Keratinocyte (primary cell): ENCODE results near the gene ELOB. TPM values are rescaled to one million over a fixed set of nuclear protein-coding genes. Genes with fewer than 3 reads are reported as not detected.

Experiments
- DNase-seq: peaks from one replicate; pipeline ENCODE4 v3.0.0-alpha.2; 2011; ENCODE audit warnings: low read depth, missing footprints, low spot score
- FAIRE-seq: peaks from 2 replicates; lab custom pipeline; 2011; peaks lifted over from hg19 to GRCh38; lab: Jason Lieb, UNC
- H2AFZ ChIP-seq: 2 replicates; pipeline ENCODE4 v1.6.0; 2012; ENCODE audit warnings: low read length, control low read depth, inconsistent platforms; ENCODE audit not compliant: control insufficient read depth
- H3K27ac ChIP-seq: 2 replicates; pipeline ENCODE4 v1.5.1; 2011; ENCODE audit warnings: low read length; ENCODE audit not compliant: control insufficient read depth, insufficient read depth
- H3K27me3 ChIP-seq: 3 replicates; pipeline ENCODE4 v1.6.0; 2011; ENCODE audit warnings: low read length; ENCODE audit not compliant: control insufficient read depth, insufficient read depth; ENCODE audit errors: extremely low read depth
- H3K36me3 ChIP-seq, 2 experiments: 2 replicates in 1 of 2; 3 replicates in 1 of 2; pipeline ENCODE4 v1.5.1; 2011; ENCODE audit warnings: low read length in 2 of 2, mild to moderate bottlenecking in 1 of 2; ENCODE audit not compliant: control insufficient read depth in 2 of 2, insufficient read depth in 2 of 2; ENCODE audit errors: extremely low read depth in 1 of 2
- H3K4me1 ChIP-seq: 3 replicates; pipeline ENCODE4 v1.5.1; 2011; ENCODE audit warnings: low read length; ENCODE audit not compliant: control insufficient read depth, insufficient read depth; ENCODE audit errors: extremely low read depth
- H3K4me2 ChIP-seq: 3 replicates; pipeline ENCODE4 v1.6.0; 2011; ENCODE audit warnings: low read depth, low read length; ENCODE audit not compliant: control insufficient read depth, insufficient read depth; ENCODE audit errors: extremely low read depth
- H3K4me3 ChIP-seq, 3 experiments: fragments of 200-600 bp in 1 of 3; sonication (generic) in 1 of 3; 2 replicates in 2 of 3; 3 replicates in 1 of 3; pipeline ENCODE4 v1.5.1; 2011 to 2016; ENCODE audit warnings: low read length in 3 of 3, mild to moderate bottlenecking in 3 of 3, control low read depth in 2 of 3, inconsistent platforms in 1 of 3, low read depth in 1 of 3, mixed read lengths in 1 of 3, mixed run types in 1 of 3, moderate library complexity in 1 of 3; ENCODE audit not compliant: control insufficient read depth in 2 of 3, insufficient read depth in 2 of 3; ENCODE audit errors: extremely low read depth in 1 of 3
- H3K79me2 ChIP-seq: 2 replicates; pipeline ENCODE4 v1.6.0; 2012; ENCODE audit warnings: low read length; ENCODE audit not compliant: control insufficient read depth, insufficient read depth
- H3K9ac ChIP-seq: 3 replicates; pipeline ENCODE4 v1.6.0; 2011; ENCODE audit warnings: low read length; ENCODE audit not compliant: control insufficient read depth, insufficient read depth; ENCODE audit errors: extremely low read depth
- H3K9me1 ChIP-seq: 3 replicates; pipeline ENCODE4 v1.6.0; 2011; ENCODE audit warnings: low read length; ENCODE audit not compliant: control insufficient read depth, insufficient read depth; ENCODE audit errors: extremely low read depth
- H3K9me3 ChIP-seq: 2 replicates; pipeline ENCODE4 v1.5.1; 2012; ENCODE audit warnings: low read depth, low read length; ENCODE audit not compliant: control insufficient read depth
- H4K20me1 ChIP-seq: 3 replicates; pipeline ENCODE4 v1.6.0; 2011; ENCODE audit warnings: low read length; ENCODE audit not compliant: control insufficient read depth, insufficient read depth; ENCODE audit errors: extremely low read depth
- CTCF ChIP-seq, 3 experiments: IDR thresholded peaks in 1 of 3; conservative IDR thresholded peaks in 1 of 3; optimal IDR thresholded peaks in 1 of 3; 2 replicates in 2 of 3; 3 replicates in 1 of 3; pipeline versions ENCODE3 to v1.5.1; 2011; ENCODE audit warnings: low read length in 3 of 3, mild to moderate bottlenecking in 3 of 3, moderate library complexity in 2 of 3, control low read depth in 1 of 3, inconsistent platforms in 1 of 3; ENCODE audit not compliant: insufficient read depth in 2 of 3; ENCODE audit errors: extremely low read depth in 1 of 3
- EZH2 ChIP-seq: IDR thresholded peaks from one replicate; pipeline ENCODE4 v1.6.1; 2012; ENCODE audit warnings: inconsistent platforms, mild to moderate bottlenecking, low read length, moderate library complexity
- dilution Hi-C: fragments of 300-500 bp; cut with MboI; formaldehyde crosslinking; loops from one replicate; pipeline ENCODE4 v1.7.0; 2020; ENCODE audit warnings: low sequenced_read_pairs; ENCODE audit not compliant: extremely low pct_ligation_motif_present
- polyA minus RNA-seq, 3 experiments: library from RNA; depleted of rRNA, polyadenylated mRNA; stranded (reverse); fragments of >200 nt; gene quantifications; 1 replicate in 1 of 3; 2 replicates in 1 of 3; 3 replicates in 1 of 3; pipeline ENCODE4 v1.2.3, GENCODE V29; 2011
- polyA plus RNA-seq, 5 experiments: library from polyadenylated mRNA; depleted of rRNA in 3 of 5; stranded (reverse) in 3 of 5; stranded (forward) in 1 of 5; unstranded in 1 of 5; fragments of >200 nt; gene quantifications; 1 replicate in 1 of 5; 2 replicates in 3 of 5; 3 replicates in 1 of 5; pipeline versions ENCODE4 v1.2.1 to v1.2.3, GENCODE V29; 2011 to 2012; ENCODE audit warnings: missing spikeins in 2 of 5, low read depth in 1 of 5, low replicate concordance in 1 of 5

ELOB gene
- polyA plus RNA-seq = 150 to 593 TPM (median 235 TPM) in 3 replicates
- polyA plus RNA-seq (2011; ENCODE audit: low read depth) = 204 TPM
- polyA plus RNA-seq (2011; cell fraction: cytosol; rRNA removed) = 166 and 381 TPM in 2 replicates
- 77.1 and 78.3 TPM in 2 replicates for polyA plus RNA-seq (2011; cell fraction: nucleus; rRNA removed)
- polyA plus RNA-seq (2012; ENCODE audit: low replicate concordance) = 427 and 463 TPM in 2 replicates
- 135 to 251 TPM (median 221 TPM) in 3 replicates for polyA minus RNA-seq
- 271 TPM for polyA minus RNA-seq (2011; cell fraction: cytosol; rRNA and poly(A)+ RNA removed)
- polyA minus RNA-seq (2011; cell fraction: nucleus; rRNA and poly(A)+ RNA removed) = 24.4 and 30.2 TPM in 2 replicates

GRCh38 chr16:2777231-2777902 is at the start of gene ELOB:
Gene ELOB (minus strand): TSS chr16:2777280. CDS start chr16:2777239, 41 bp downstream.
- peaks cover 28% of the 10 kb centered on the region for H3K79me2 ChIP-seq
- H3K9me3 ChIP-seq = no peaks in the 10 kb centered on the region
- no peaks in the 10 kb centered on the region for H4K20me1 ChIP-seq
- TF ChIP-seq CTCF (optimal IDR thresholded peaks at IDR 0.05 in 1 of 3, IDR thresholded peaks at IDR 0.05 in 1 of 3, conservative IDR thresholded peaks at IDR 0.05 in 1 of 3; ENCODE audit: extremely low read depth in 1 of 3, insufficient read depth in 2 of 3, low read length in 3 of 3) = no peak
- no peak for TF ChIP-seq EZH2
- peaks cover 12 to 16% of the 10 kb centered on the region in 2 experiments for H3K36me3 ChIP-seq
- H3K9me1 ChIP-seq = no peaks in the 10 kb centered on the region
- H3K4me1 ChIP-seq = peaks cover 16% of the 10 kb centered on the region
- H2AFZ ChIP-seq = peak within 1 kb of the TSS; percentile 88
- DNase-seq = no peak
- no peaks in the 10 kb centered on the region for H3K27me3 ChIP-seq
- dilution Hi-C loops = no loop called here
- peak within 1 kb of the TSS; percentile 81 to 85 (median 82) for H3K4me3 ChIP-seq
- H3K9ac ChIP-seq = peak within 1 kb of the TSS; percentile 99
- FAIRE-seq = no peak
- H3K4me2 ChIP-seq = peak within 1 kb of the TSS; percentile 100
- peak within 1 kb of the TSS; percentile 96 for H3K27ac ChIP-seq

GRCh38 chr16:2825906-2826305 is 48.8 kb upstream of the ELOB start:
- TF ChIP-seq EZH2 = no peak
- no peak for TF ChIP-seq CTCF (optimal IDR thresholded peaks at IDR 0.05 in 1 of 3, IDR thresholded peaks at IDR 0.05 in 1 of 3, conservative IDR thresholded peaks at IDR 0.05 in 1 of 3; ENCODE audit: extremely low read depth in 1 of 3, insufficient read depth in 2 of 3, low read length in 3 of 3)
- FAIRE-seq = no peak

More at GRCh38 chr16:2825906-2826305, 48.8 kb upstream of the ELOB start:
- peaks cover 13% of the 10 kb centered on the region for H3K4me1 ChIP-seq
- H2AFZ ChIP-seq = no peak overlapping the region
- H3K36me3 ChIP-seq = no peaks in the 10 kb centered on the region
- H3K9me3 ChIP-seq = no peaks in the 10 kb centered on the region
- no peak overlapping the region for H3K27ac ChIP-seq
- no peak for DNase-seq
- H3K9ac ChIP-seq = no peak overlapping the region
- no peak overlapping the region for H3K4me3 ChIP-seq
- H4K20me1 ChIP-seq = no peaks in the 10 kb centered on the region
- no peaks in the 10 kb centered on the region for H3K9me1 ChIP-seq
- H3K27me3 ChIP-seq = peaks cover 44% of the 10 kb centered on the region
- no peak overlapping the region for H3K4me2 ChIP-seq
- dilution Hi-C loops = no loop called here
- no peaks in the 10 kb centered on the region for H3K79me2 ChIP-seq
